ENCODE data around the gene ENDOU.
"Not testable (repeated sequence)": the region's sequence is repeated elsewhere in the genome, so short reads cannot be mapped to it uniquely, and the experiment has no call there.

Gene ENDOU

DNA sequence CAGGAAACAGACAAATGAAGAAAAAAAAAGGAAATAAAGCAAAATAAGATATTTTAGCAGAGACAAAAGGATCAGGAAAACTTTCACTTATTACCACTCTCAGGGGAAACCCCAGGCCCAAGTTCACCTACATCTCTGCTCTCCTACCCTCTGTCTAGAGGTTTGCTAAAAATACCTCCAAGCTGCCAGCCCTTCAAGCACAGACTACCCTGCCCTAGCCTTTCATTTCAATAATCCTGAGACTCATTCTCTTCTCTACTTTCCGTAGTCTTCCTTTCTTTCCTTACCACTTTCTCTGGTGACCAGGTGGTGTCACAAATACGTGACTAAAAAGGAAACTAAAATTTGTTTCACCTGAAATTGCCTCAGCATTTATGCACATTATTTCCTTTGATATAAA lies 53.2 kb downstream of the ENDOU start:
- no peak for DNase-seq

DNA sequence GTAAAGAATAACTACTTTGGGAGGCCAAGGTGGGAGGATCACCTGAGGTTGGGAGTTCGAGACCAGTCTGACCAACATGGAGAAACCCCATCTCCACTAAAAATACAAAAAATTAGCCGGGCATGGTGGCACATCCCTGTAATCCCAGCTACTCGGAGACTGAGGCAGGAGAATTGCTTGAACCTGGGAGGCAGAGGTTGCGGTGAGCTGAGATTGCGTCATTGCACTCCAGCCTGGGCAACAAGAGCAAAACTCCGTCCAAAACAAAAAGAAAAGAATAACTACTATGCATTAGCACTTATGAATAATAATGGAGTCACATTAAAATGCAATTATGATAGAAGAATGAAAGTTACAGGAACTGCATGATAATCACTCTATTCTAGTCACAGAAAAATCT lies 57.4 kb downstream of the ENDOU start:
- not testable (repeated sequence) for DNase-seq

Data from stimulated activated naive CD4-positive, alpha-beta T cell treated with Interleukin-2 at 50 U/mL for 16 hours (primary cell).